ENCODE results near the gene GXYLT1. TPM values are rescaled to one million over a fixed set of nuclear protein-coding genes. Genes with fewer than 3 reads are reported as not detected.

GXYLT1 gene
- total RNA-seq, 1 donor from 2014 or later, result 39.8 TPM

DNA sequence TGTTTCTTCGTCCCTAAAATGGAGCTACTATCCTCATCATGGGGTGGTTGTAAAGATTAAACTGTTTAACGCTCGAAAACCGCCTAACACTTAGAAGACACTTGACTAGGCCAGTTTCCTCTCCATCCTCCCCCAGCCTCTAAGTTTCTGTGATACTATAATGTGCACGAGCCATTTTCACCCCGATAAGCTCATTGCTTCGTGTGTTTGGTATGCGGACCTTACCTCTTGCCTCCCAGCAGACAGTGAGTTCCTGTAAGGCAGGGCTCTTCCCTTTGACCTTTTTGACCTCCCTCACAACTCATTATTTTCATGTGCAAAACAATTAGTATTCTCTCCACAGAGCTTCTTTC, 499 bp upstream of the GXYLT1 start:
- TF ChIP-seq CTCF (IDR thresholded peaks at IDR 0.05; ENCODE audit: unreplicated experiment), result no peak
- no peak for DNase-seq (ENCODE audit: low spot score in 2 of 2, unreplicated experiment in 2 of 2)
- Mint-ChIP-seq H3K4me3 (peak overlapping the region; percentile 74), H3K27me3 (ENCODE audit: low read depth) (no peaks in the 10 kb centered on the region), H3K4me1 (peaks cover 28% of the 10 kb centered on the region), H3K27ac (peak overlapping the region; percentile 68), H3K9me3 (no peaks in the 10 kb centered on the region), H3K36me3 (no peaks in the 10 kb centered on the region)

DNA sequence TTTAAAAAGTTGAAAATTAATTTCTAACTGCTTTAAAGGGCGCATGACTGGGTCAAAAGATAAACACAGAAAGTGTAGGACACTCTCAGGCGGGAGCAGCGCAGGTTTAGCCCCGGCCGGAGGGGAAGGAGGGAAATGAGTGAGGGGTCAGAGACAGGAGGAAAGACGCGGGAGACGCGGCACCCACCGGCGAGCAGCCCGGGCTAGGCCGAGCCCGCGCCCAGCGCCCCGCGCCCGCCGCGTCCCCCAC, 591 bp downstream of the GXYLT1 start:
- Mint-ChIP-seq H3K9me3 (no peaks in the 10 kb centered on the region), H3K27ac (peak overlapping the region; percentile 82), H3K4me3 (peak overlapping the region; percentile 91), H3K27me3 (ENCODE audit: low read depth) (no peaks in the 10 kb centered on the region), H3K36me3 (no peaks in the 10 kb centered on the region), H3K4me1 (peaks cover 31% of the 10 kb centered on the region)
- DNase-seq (ENCODE audit: low spot score in 2 of 2, unreplicated experiment in 2 of 2), result no peak
- TF ChIP-seq CTCF (IDR thresholded peaks at IDR 0.05; ENCODE audit: unreplicated experiment), result no peak

DNA sequence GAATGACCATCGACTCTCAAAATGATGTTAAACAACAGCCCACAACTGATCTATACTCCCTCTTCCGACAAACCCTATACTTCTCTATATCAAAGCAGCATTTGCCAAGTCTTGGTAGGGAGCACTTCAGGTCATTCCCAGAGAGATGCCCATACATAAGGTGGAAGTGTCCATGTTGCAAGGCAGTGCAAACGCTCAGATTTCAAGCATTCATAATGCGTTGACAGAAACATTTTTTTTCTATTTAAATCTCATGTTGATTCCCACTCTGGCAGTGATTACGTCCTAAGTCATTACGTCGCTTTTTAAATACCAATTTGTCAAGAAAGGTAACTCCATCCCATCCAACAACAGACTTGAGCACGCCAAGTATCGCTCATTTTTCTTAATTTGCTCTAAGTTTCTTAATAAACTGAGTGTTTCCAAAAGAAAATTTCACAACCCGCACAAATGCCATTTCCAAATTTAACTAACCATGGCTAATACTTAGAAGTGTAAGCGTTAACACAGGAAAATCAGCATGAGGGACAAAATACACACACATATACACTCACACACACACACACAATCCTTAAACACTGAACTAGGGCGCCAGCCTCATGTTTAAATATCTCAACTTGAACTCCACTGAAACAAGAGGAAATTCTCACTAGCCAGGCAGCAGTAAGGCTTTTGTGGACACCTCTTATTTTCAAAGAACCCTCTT, 1.1 kb downstream of the GXYLT1 start:
- Mint-ChIP-seq H3K4me3 (peak overlapping the region; percentile 91), H3K9me3 (no peaks in the 10 kb centered on the region), H3K27ac (peak overlapping the region; percentile 82), H3K27me3 (ENCODE audit: low read depth) (no peaks in the 10 kb centered on the region), H3K36me3 (no peaks in the 10 kb centered on the region), H3K4me1 (peaks cover 31% of the 10 kb centered on the region)
- no peak for TF ChIP-seq CTCF (IDR thresholded peaks at IDR 0.05; ENCODE audit: unreplicated experiment)
- no peak for DNase-seq (ENCODE audit: low spot score in 2 of 2, unreplicated experiment in 2 of 2)

GRCh38 chr12:42141981-42142606, 2.6 kb downstream of the GXYLT1 start:
- H3K4me3 Mint-ChIP-seq, result no peak overlapping the region

DNA sequence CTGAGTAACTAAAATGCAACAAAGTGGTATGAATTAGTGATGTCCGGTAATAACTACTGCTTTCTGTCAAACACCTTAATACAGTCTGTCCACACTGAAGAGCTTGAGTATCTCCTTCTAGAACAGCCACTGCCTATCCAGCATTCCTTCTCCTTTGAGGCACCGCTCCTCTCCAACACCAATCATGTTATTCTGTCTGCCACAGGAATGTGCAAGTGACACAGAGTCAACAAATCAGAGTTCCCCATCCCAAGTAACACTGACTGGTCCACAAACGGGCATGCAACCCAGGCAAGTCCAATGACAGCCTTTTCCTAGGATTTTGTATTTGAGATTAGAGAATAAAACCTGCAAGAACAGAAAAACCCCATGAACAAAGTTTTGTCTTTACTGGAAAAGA, 3.8 kb downstream of the GXYLT1 start:
- no peak for DNase-seq (ENCODE audit: low spot score in 2 of 2, unreplicated experiment in 2 of 2)
- H3K36me3 Mint-ChIP-seq, result no peaks in the 10 kb centered on the region
- H3K9me3 Mint-ChIP-seq, result no peaks in the 10 kb centered on the region
- H3K4me3 Mint-ChIP-seq, result no peak overlapping the region
- no peak for TF ChIP-seq CTCF (IDR thresholded peaks at IDR 0.05; ENCODE audit: unreplicated experiment)
- H3K27me3 Mint-ChIP-seq (ENCODE audit: low read depth), result no peaks in the 10 kb centered on the region
- peak overlapping the region; percentile 35 for H3K27ac Mint-ChIP-seq
- peaks cover 31% of the 10 kb centered on the region for H3K4me1 Mint-ChIP-seq

More at GRCh38 chr12:42141981-42142606, 2.6 kb downstream of the GXYLT1 start:
- TF ChIP-seq CTCF (IDR thresholded peaks at IDR 0.05; ENCODE audit: unreplicated experiment), result no peak
- Mint-ChIP-seq H3K9me3 (no peaks in the 10 kb centered on the region), H3K27ac (no peak overlapping the region), H3K36me3 (no peaks in the 10 kb centered on the region), H3K4me1 (peaks cover 31% of the 10 kb centered on the region), H3K27me3 (ENCODE audit: low read depth) (no peaks in the 10 kb centered on the region)
- no peak for DNase-seq (ENCODE audit: low spot score in 2 of 2, unreplicated experiment in 2 of 2)
